ENCODE results near the gene JAZF1.

Gene JAZF1

DNA sequence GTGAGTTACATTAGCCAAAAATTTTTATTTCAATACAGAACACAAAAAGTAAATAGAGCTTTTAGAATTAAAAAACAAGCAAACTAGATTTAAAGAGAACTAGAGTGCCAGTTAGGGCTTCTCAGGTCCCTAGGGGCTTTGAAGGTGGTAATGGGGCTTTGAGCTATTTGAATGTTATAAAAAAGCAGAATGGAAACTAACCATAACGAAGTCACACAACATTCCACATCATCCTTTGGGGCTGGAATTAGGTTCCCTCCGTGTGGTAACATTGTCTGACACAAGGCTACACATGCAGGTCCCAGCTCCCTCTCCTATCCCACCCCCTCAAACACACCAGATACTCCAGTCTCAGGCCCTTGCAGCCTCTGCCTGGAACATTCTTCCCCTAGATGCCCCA is 15.3 kb downstream of the JAZF1 start:
- ATAC-seq = no peak

GRCh38 chr7:28163949-28164348 is 16.6 kb downstream of the JAZF1 start:
- no peak for ATAC-seq

DNA sequence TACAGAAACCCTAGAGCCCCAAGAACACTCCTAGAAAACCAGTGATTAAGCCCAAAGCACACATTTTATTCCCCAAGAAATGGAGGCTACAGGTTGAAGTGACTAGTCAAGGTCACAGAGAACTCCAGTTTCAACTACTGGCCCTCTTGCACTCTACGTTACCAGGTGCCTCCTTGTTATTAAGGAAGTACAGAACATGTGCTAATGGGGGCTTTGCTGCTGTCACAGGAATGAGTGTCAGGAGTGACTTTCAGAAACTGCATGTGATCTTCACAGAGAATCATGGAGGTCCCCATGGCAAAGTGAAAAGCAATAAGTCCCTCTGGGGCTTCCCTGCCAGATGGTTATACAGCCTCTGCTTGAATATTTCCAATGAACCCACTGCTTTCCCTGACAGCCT is 19.3 kb downstream of the JAZF1 start:
- no peak for ATAC-seq

DNA sequence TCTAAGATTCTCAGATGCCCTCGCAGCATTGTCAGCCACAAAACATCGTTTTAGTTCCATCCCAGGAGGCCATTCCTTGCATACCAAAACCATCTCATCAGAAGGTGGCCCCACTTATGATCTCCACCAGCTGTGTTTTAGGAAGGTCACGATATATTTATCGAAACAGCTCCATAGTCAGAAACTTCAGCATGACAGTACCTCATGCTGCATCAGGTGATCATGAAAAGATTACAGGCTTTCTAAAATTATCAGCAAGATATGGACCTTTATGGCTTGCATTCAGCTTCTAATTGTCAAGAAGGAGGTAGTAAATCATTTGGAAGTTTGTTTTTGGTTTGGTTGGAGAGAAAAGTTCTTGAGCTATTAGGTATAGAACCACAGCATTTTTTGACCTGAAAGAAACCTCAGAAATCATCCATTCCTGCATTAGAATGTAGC is 20.0 kb downstream of the JAZF1 start:
- no peak for ATAC-seq

DNA sequence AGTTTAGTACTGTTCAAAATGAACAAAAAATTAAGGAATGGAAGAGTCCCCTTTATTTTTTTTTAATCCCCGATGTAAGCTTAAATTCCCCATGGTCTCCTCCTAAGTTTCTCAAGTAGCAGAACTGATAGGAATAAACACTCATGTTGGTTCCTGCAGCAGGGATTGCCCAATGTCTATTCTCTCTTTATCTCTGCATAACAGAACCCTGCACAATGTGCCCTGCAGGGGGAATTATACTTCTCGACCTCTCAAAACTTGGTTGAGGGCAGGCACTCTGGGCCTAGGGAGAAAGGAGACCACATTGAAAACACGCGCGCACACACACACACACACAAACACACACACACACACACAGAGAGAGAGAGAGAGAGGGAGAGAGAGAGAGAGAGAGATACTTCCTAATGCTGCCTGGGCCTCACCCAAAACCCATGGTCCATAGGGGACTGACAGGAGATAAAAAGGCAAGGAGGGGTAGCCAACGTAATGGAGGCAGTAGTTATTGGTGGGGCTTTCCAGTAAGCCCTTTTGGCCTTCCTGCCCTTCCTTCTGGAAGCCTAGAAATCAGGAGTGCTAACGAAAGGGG is 22.7 kb downstream of the JAZF1 start:
- no peak for ATAC-seq

- ATAC-seq = no peak
These were observed 23.4 kb downstream of the JAZF1 start for GRCh38 chr7:28157076-28157745.

GRCh38 chr7:28156401-28156800 is 24.2 kb downstream of the JAZF1 start:
- no peak for ATAC-seq

GRCh38 chr7:28155964-28156363 is 24.6 kb downstream of the JAZF1 start:
- no peak for ATAC-seq

DNA sequence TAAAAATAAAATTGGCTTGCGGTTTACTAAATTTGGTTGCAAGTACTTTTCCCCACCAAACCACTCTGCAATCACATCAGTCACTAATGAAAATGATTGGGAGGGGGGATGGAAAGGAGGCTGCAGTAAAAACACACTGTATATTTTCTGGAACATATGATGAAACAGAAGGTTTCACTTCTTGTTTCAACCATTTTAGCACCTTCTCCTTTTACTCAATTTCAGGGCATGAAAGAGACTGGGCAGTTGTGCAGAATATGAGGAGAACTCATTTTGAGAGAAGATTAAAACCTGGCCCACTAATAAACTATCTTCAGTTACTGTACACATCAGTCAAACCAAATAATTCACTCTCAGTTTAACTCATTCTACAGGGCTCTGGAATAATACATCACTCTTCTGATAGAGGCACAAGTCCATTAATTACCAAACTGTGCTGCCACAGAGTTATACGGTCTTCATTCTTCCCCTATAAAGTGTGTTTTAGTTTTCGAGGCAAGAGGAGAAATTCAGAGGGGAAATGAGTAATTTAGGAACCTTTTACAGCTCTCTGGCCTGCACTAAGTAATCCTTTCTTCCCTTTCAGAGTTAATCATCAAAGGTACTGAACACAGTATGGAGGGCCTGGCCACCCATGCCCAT is 25.5 kb downstream of the JAZF1 start:
- peak; percentile 69 to 71 for ATAC-seq

DNA sequence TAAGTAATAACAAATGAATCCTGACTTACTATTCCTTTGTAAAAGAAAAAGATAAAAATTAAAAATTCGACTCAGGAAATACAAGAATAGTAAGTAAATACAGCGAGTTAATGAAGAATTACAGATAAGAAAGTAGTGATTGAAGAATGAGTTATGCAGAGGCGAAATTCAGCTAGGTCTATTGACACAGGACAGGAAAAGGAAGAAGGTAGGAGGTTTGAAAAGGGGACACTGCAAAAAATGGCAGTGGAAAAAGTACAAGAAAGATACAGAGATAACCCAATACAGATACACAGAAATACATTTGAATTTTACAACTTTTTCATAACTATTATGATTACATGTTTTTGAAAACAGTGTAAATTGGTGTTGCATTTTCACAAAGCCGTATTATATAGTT is 28.0 kb downstream of the JAZF1 start:
- no peak for ATAC-seq

GRCh38 chr7:28151965-28152364 is 28.6 kb downstream of the JAZF1 start:
- ATAC-seq = peak; percentile 72 to 74

DNA sequence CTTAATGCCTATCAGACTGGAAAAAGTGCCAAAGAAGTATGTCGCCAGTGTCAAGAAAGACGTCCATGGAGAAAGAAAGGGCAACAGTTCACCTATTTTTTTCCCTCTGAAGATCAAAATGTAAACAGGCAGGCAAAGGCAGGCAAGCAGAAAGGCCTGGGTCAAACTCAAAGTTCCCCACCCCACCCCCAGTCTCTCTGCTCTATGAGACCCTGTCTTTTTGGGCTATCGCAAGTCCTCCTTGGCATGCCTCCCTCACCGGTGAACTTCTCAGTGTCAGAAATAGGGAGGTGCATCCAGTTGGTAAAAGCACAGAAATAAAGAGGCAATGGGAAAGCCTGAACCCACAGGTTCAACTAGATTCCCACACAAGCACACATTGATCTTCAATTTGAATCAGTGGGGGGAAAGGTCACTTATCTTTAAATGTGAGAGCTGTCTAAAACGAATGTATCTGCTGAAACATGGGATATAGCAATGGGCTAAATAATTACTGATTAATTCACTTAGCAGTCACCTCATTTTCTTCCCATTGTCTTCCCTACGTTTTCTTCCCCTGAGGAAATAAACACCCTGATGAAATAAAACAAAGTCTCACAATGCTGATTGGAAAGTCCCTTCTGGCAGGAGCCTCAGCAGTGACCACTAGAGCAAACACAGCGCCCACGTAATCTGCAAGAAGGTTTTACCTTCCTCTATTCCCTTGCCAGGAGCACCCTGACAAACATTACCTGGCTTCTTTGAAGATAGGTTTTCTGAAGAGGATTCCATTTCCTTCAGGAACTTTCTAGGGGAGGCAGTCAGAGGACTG is 31.1 kb downstream of the JAZF1 start:
- ATAC-seq = no peak

- no peak for ATAC-seq
These were observed 34.7 kb downstream of the JAZF1 start for GRCh38 chr7:28145931-28146330.

GRCh38 chr7:28145090-28145626 is 35.4 kb downstream of the JAZF1 start:
- no peak for ATAC-seq

GRCh38 chr7:28144266-28144665 is 36.3 kb downstream of the JAZF1 start:
- ATAC-seq = no peak

GRCh38 chr7:28142650-28143049 is 37.9 kb downstream of the JAZF1 start:
- ATAC-seq = peak in 1 of 2 donors; percentile 45

- no peak for ATAC-seq
These were observed 39.6 kb downstream of the JAZF1 start for GRCh38 chr7:28140979-28141378.

GRCh38 chr7:28138837-28139236 is 41.8 kb downstream of the JAZF1 start:
- no peak for ATAC-seq

GRCh38 chr7:28137463-28137862 is 43.1 kb downstream of the JAZF1 start:
- no peak for ATAC-seq

DNA sequence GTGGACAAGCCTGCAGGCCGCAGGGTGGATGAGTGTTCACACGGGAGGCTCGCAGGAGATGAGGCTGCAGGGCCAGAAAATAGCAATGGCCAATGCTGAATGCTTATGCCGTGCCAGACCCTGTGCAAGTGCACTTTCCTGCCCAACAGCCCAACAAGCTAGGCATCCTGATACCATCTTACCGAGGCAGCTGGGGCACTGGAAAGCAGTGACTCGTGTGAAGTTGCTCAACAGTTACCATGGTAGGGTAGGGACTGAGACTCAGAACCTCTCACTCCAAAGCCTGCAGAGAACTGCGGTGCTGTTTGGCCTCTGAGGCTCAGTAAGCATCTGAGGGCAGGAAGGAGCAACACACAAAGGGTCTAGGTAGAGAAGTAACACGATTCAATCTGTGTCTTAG is 43.7 kb downstream of the JAZF1 start:
- no peak for ATAC-seq

- ATAC-seq = peak; percentile 57 to 63
These were observed 44.2 kb downstream of the JAZF1 start for GRCh38 chr7:28136420-28136819.

- ATAC-seq = peak in 1 of 2 donors; percentile 18
These were observed 44.8 kb downstream of the JAZF1 start for GRCh38 chr7:28135760-28136159.

GRCh38 chr7:28135315-28135714 is 45.3 kb downstream of the JAZF1 start:
- no peak for ATAC-seq

Data from activated CD4-positive, CD25-positive, alpha-beta regulatory T cell treated with anti-CD3 and anti-CD28 coated beads, Interleukin-2, amount 50 U/mL, for 24 hours (primary cell).